A549 treated with AZD2906 at 1 μM for 4 hours (cell line): ENCODE results near the gene TMEM94. TPM values are rescaled to one million over a fixed set of nuclear protein-coding genes. Genes with fewer than 3 reads are reported as not detected.

Experiments used
- total RNA-seq: library from RNA; stranded (reverse); fragments of 200-300 nt; extraction: Qiagen RNA extraction; gene quantifications from 5 replicates; pipeline ENCODE4 v1.2.3, GENCODE V29; 2022

TMEM94 gene
- 41.6 to 50.3 TPM (median 45.7 TPM) in 5 replicates for total RNA-seq

DNA sequence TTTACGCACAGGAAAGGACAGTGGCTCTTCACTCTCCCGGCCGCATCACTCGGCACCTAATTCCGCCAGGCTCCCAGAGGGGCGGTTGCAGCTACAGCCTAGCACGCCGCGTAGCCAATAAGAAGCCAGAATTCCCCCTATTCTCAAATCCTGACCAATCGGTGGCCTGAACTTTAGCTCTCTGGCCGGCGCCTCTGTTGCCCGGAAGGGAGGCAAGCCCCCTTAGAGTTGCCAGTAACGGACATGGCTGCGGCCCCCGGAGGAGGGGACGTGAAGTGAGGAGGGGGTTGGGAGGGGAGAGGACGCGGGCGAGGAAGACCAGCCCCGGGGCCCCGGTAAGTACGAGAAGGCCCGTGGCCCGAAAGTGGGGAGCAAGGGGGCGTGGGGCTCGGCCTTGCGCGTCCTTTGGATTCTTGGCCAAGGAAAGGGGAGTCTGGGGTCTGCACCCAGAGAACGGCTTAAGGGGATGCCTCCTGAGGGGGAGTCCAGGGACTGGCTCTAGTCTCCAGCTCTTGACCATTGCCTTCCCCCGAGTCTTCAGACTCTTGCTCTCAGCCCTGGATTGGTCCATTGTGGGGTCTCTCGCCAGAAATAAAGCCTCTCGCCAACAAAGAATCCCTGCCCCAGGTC, at the start of gene TMEM94:
Gene TMEM94, plus strand, starts transcription at position 219 of the 630 bp plus-strand sequence. CDS start 15,271 bp downstream, outside the sequence.

DNA sequence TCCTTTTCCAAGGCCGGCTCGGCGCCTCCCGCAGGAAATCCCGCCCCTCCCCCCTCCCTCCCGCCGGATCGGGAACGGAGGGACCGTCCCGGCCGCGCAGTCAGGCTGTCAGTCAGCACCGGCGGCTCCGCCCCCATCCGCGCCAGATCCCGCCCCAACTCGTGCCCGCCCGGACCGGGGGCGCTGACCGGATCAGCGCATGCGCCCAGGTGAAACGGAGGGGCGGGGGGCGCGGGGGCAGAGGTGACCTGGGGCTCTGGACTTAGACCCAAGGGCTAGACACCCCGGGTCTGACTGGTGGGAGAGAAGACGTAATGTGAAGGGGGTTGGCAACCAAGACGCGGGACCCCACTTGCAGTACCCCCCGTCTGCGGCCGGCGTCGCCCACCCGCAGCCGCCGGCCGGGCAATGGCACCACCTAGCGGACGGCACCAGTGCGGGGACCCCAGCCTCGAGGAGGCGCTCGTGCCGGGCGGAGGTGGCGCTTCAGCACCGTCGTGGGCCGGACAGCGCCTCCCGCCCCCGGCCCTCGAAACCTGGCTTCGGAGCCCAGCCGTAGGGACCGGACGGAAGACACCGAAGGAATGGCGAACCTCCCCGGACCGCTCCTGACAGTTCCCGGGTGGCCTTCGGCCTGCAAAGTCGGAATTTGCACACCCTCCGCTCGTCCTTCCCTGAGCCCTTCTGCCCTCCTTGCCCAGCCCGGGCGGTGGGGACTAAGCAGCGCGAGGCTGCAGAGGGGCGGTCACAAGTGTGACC, 59.2 kb downstream of the TMEM94 start, which contains the start of gene CASKIN2:
Gene CASKIN2, minus strand, starts transcription at position 42 of the 759 bp plus-strand sequence. CDS start 1,733 bp downstream, outside the sequence.

DNA sequence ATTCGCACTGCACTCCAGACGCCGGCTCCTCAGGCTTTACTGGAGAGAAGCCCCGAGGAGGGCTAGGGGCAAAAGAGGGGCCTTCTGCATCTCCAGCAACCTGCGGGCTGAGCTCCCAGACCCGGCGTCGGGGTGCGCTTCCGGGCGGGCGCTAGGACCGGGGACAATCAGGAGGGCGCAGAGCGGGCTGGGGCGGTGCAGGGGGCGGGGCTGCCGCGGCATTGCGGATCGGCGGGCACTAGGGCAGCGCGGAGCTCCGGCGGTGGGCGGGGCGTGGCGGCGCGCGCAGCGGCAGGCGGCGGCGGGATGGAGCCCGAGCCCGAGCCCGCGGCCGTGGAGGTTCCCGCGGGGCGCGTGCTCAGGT, 59.8 kb downstream of the TMEM94 start, which contains the start of gene TSEN54:
Gene TSEN54, plus strand, starts transcription at position 274 of the 364 bp plus-strand sequence. Its CDS starts 33 bp downstream, at position 307.

DNA sequence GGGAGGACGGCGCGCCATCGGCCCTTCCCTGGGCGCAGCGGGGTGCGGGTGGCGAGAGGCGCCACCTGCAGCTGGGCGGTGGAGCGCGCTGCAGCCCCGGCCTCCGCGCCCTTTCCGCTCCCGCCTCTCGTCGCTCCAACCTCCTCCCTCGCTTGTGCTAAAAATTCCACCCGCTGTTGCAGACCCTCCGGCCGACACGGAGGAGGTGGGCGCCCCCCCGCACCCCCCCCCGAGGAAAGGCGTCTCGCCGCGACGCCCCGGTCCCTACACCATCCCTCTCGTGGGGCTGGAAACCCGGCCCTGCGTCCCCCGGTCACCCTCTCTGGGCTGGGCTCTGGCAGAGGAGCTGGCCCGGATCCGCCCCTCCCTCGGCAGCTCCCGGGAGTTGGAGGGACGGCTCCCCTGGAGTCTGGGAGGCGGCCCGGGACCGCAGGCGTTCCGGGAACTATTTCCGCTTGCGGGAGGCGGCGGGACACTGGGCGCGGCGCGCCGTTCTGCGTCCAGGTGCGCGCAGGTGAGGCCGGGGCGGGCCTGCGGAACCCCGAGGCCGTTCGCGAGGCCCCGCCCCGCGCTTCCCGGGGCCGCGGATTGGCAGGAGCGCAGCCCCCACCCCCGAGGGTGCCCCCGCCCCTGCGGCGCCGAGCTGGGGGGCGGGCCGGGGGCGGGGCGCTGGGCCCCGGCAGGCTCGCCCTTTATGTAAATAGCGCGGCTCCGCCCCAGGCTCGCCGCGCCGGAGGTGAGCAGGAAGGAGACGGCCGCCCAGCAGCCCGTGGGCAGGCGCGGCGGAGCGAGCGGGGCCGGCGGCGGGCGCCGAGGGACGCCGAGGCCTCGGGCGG, 68.8 kb downstream of the TMEM94 start, which contains the start of gene LLGL2:
Gene LLGL2, plus strand, starts transcription at position 728 of the 836 bp plus-strand sequence. CDS start 17,730 bp downstream, outside the sequence.

Other genes starting within 250 kb of the TMEM94 start
- 24.1 to 29.9 TPM (median 26.3 TPM) in 5 replicates for gene GGA3, start 195.0 kb upstream of the TMEM94 start, total RNA-seq
- gene MRPS7, start 194.8 kb upstream of the TMEM94 start, total RNA-seq: 155 to 180 TPM (median 169 TPM) in 5 replicates
- 35.3 to 40.6 TPM (median 38.8 TPM) in 5 replicates for gene MIF4GD, start 185.4 kb upstream of the TMEM94 start, total RNA-seq
- gene SLC25A19, start 167.2 kb upstream of the TMEM94 start, total RNA-seq: 15.5 to 19.3 TPM (median 17.8 TPM) in 5 replicates
- 88.0 to 94.9 TPM (median 92.0 TPM) in 5 replicates for gene GRB2, start 51.0 kb upstream of the TMEM94 start, total RNA-seq
- 8.1 to 13.8 TPM (median 10.4 TPM) in 5 replicates for gene CASKIN2, start 58.9 kb downstream of the TMEM94 start, total RNA-seq
- gene TSEN54, start 59.9 kb downstream of the TMEM94 start, total RNA-seq: 25.9 to 44.4 TPM (median 42.7 TPM) in 5 replicates
- 19.3 to 34.5 TPM (median 33.6 TPM) in 5 replicates for gene LLGL2, start 69.1 kb downstream of the TMEM94 start, total RNA-seq
- 28.6 to 53.5 TPM (median 47.2 TPM) in 5 replicates for gene MYO15B, start 131.2 kb downstream of the TMEM94 start, total RNA-seq
- 0.76 to 1.1 TPM (median 1.0 TPM) in 5 replicates for gene SMIM5, start 176.8 kb downstream of the TMEM94 start, total RNA-seq
- gene RECQL5, start 210.5 kb downstream of the TMEM94 start, total RNA-seq: 21.4 to 31.4 TPM (median 25.5 TPM) in 5 replicates
- 124 to 150 TPM (median 132 TPM) in 5 replicates for gene SAP30BP, start 210.7 kb downstream of the TMEM94 start, total RNA-seq